K562 (cell line): ENCODE results near the gene WDR91. TPM values are rescaled to one million over a fixed set of nuclear protein-coding genes. Genes with fewer than 3 reads are reported as not detected.

ENCODE experiments used
- ATAC-seq: fragments of 200-7000 bp; cut with Tn5 transposase; 3 replicates; pipeline ENCODE4 v1.9.1; 2020; ENCODE audit warnings: moderate library complexity
- BruUV-seq: library from RNA; stranded (reverse); fragments of 400-500 nt; replicated peaks from 2 replicates; lab custom pipeline; 2021; lab: Mats Ljungman, UMichigan
- CTCF ChIA-PET: fragments of 300-600 bp; formaldehyde crosslinking; extraction: SDS; loops from one replicate; lab custom pipeline; 2021; ENCODE audit warnings: low intra/inter-chr PET ratio; lab: Yijun Ruan, JAX
- POLR2A ChIA-PET: fragments of 300-600, 350-650 bp; sonication (Branson Sonifier 250); formaldehyde crosslinking; extraction: SDS; loops from one replicate; lab custom pipeline; 2021; ENCODE audit warnings: antibody characterized with exemption, inconsistent platforms; lab: Yijun Ruan, JAX
- DNase-seq, 4 experiments: peaks; one replicate each; pipeline versions ENCODE4 v3.0.0 to v3.0.0-alpha.2; 2011 to 2018; ENCODE audit warnings: low spot score in 3 of 4, mixed read lengths in 3 of 4; ENCODE audit errors: extremely low read depth in 1 of 4
- FAIRE-seq: peaks from 2 replicates; lab custom pipeline; 2011; peaks lifted over from hg19 to GRCh38; lab: Jason Lieb, UNC
- H2AFZ ChIP-seq: 2 replicates; pipeline ENCODE4 v1.6.0; 2011; ENCODE audit warnings: low read depth, low read length, control low read depth, inconsistent platforms
- H3K27ac ChIP-seq: fragments of 200-600 bp; 3 replicates; pipeline ENCODE4 v1.8.0; 2011; ENCODE audit warnings: low read depth, mild to moderate bottlenecking, control low read depth, inconsistent platforms, low read length, moderate library complexity, mixed read lengths; ENCODE audit errors: extremely low read depth
- H3K27me3 ChIP-seq, 2 experiments: fragments of 300-600 bp in 1 of 2; 2 replicates in 1 of 2; 3 replicates in 1 of 2; pipeline versions ENCODE4 v1.6.0 to v1.8.0; 2011; ENCODE audit warnings: inconsistent platforms in 2 of 2, low read length in 2 of 2, mild to moderate bottlenecking in 1 of 2, mixed read lengths in 1 of 2, moderate library complexity in 1 of 2; ENCODE audit not compliant: control insufficient read depth in 2 of 2, insufficient read depth in 2 of 2
- H3K36me3 ChIP-seq: fragments of 300-600 bp; 3 replicates; pipeline ENCODE4 v1.8.0; 2011; ENCODE audit warnings: mild to moderate bottlenecking, low read length, inconsistent platforms; ENCODE audit not compliant: control insufficient read depth, insufficient read depth
- H3K4me1 ChIP-seq, 2 experiments: fragments of 200-600 bp in 1 of 2; replicated peaks in 1 of 2; 2 replicates in 1 of 2; 3 replicates in 1 of 2; pipeline versions ENCODE4 v1.5.1 to v1.8.0; 2011; ENCODE audit warnings: inconsistent platforms in 2 of 2, low read length in 2 of 2, mild to moderate bottlenecking in 1 of 2, mixed read lengths in 1 of 2, moderate library complexity in 1 of 2; ENCODE audit not compliant: control insufficient read depth in 2 of 2, insufficient read depth in 2 of 2
- H3K4me2 ChIP-seq: 2 replicates; pipeline ENCODE4 v1.6.1; 2011; ENCODE audit warnings: low read length, control low read depth, inconsistent platforms, mixed read lengths; ENCODE audit not compliant: insufficient read depth
- H3K4me3 ChIP-seq: fragments of 200-600 bp; sonication (generic), shearing (Covaris generic); 2 replicates; pipeline ENCODE4 v1.5.1; 2016; ENCODE audit warnings: control low read depth, inconsistent platforms
- H3K79me2 ChIP-seq: fragments of 200-600 bp; 3 replicates; pipeline ENCODE4 v1.8.0; 2011; ENCODE audit warnings: low read length, inconsistent platforms; ENCODE audit not compliant: control insufficient read depth, insufficient read depth
- H3K9ac ChIP-seq, 2 experiments: 2 replicates each; pipeline versions ENCODE4 v1.6.0 to v1.6.1; 2011; ENCODE audit warnings: low read depth in 2 of 2, low read length in 2 of 2, control low read depth in 1 of 2, inconsistent platforms in 1 of 2, mild to moderate bottlenecking in 1 of 2, mixed read lengths in 1 of 2; ENCODE audit not compliant: insufficient read depth in 1 of 2
- H3K9me1 ChIP-seq: one replicate; pipeline ENCODE4 v1.6.0; 2011; ENCODE audit warnings: inconsistent platforms, mild to moderate bottlenecking, low read length, moderate library complexity; ENCODE audit not compliant: control insufficient read depth, insufficient read depth
- H3K9me3 ChIP-seq: replicated peaks from 2 replicates; pipeline ENCODE4 v1.5.1; 2011; ENCODE audit warnings: low read depth, low read length, inconsistent platforms; ENCODE audit not compliant: control insufficient read depth, insufficient read depth
- H4K20me1 ChIP-seq: replicated peaks from 2 replicates; pipeline ENCODE4 v1.6.1; 2011; ENCODE audit warnings: low read length, inconsistent platforms, mixed read lengths; ENCODE audit not compliant: control insufficient read depth, insufficient read depth
- C11orf30 ChIP-seq: fragments of 450-650 bp; IDR thresholded peaks from 2 replicates; pipeline ENCODE4 v1.6.1; 2016; ENCODE audit warnings: low read depth, mild to moderate bottlenecking
- LCOR ChIP-seq: sonication (generic); formaldehyde crosslinking; IDR thresholded peaks from 2 replicates; pipeline ENCODE4 v1.8.0; 2022; ENCODE audit warnings: mild to moderate bottlenecking, missing genetic modification reagents
- MAFG ChIP-seq: fragments of 450-650 bp; conservative IDR thresholded peaks from 2 replicates; pipeline ENCODE4 v1.6.1; 2016; ENCODE audit warnings: missing genetic modification characterization, missing compliant biosample characterization
- NFE2 ChIP-seq: IDR thresholded peaks from 2 replicates; pipeline ENCODE4 v1.6.1; 2014; ENCODE audit warnings: antibody characterized with exemption, low read depth
- TGIF2 ChIP-seq: sonication (generic); formaldehyde crosslinking; IDR thresholded peaks from 2 replicates; pipeline ENCODE4 v1.8.1; 2022; ENCODE audit warnings: mild to moderate bottlenecking, missing genetic modification reagents, moderate library complexity
- TRIM24 ChIP-seq, 2 experiments: fragments of 450-650 bp; IDR thresholded peaks; 2 replicates each; pipeline ENCODE4 v1.6.1; 2016
- ZNF316 ChIP-seq: fragments of 450-650 bp; IDR thresholded peaks from 2 replicates; pipeline ENCODE4 v1.6.1; 2016
- WGBS: fragments of 100-300 bp; shearing (Covaris generic); methylation state at CpG from one replicate; pipeline ENCODE4 v1.1.6; 2016; ENCODE audit warnings: low coverage, mixed read lengths; ENCODE audit not compliant: insufficient coverage; ENCODE audit errors: missing lambda C conversion rate; 5-methylcytosine and 5-hydroxymethylcytosine counted together
- in situ Hi-C: fragments of 300-500 bp; cut with MboI; formaldehyde crosslinking; loops from 4 replicates; pipeline ENCODE4 v1.15.0; 2018; ENCODE audit warnings: inconsistent platforms, mixed read lengths
- intact Hi-C: fragments of 100-400 bp; cut with micrococcal nuclease; formaldehyde crosslinking; loops from 2 replicates; pipeline ENCODE4 v1.14.2; 2022
- polyA plus RNA-seq, 8 experiments: library from polyadenylated mRNA; depleted of rRNA in 4 of 8; stranded (reverse) in 5 of 8; unstranded in 3 of 8; fragments of >200 nt; fragmentation: Nextera tagmentation in 2 of 8; fragmentation: Illumina TruSeq in 1 of 8; extraction: Ambion mirVana in 2 of 8; extraction: Trizol in 1 of 8; gene quantifications; 2 replicates each; pipeline versions ENCODE4 v1.2.1 to v1.2.3, GENCODE V29; 2011 to 2014; ENCODE audit warnings: inconsistent platforms in 1 of 8, missing spikeins in 1 of 8
- total RNA-seq, 7 experiments: library from RNA; depleted of rRNA in 6 of 7; stranded (reverse); fragments of >200 nt in 6 of 7; fragmentation: Illumina TruSeq in 2 of 7; extraction: Trizol in 2 of 7; gene quantifications; 2 replicates each; pipeline versions ENCODE4 v1.2.1 to v1.2.3, GENCODE V29; 2011 to 2021; ENCODE audit warnings: low replicate concordance in 1 of 7

WDR91 gene
- total and polyA plus RNA-seq, 9 of the 15 experiments (the other 6 are each of a cell fraction or from before 2014, with no cell fraction given) = 1.9 to 18.2 (median 9.8) TPM

DNA sequence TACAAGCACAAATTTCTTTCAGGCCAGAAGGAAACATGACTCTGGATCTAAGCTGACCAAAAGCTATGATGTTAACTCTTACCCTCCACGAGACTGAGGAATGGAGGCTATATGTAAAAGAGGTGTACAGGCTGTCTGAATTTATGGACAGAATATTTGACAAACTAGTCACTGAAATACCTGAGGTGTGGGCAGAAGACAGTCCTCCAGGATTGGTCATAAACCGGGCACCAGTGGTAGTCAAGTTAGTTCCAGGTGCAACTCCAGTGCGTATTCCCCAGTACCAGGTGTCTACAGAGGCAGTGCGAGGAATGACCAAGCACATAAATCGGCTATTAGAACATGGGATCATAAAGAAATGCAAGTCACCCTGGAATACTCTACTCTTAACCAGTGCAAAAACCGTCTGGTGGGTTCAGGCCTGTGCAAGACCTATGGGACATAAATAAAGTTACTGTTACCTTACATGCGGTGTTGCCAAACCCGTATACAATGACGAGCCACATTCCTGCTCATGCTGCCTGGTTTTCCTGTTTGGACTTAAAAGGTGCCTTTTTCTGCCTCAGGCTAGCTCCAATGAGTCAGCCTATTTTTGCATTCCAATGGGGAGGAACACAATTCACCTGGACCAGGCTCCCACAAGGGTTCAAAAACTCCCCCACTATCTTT lies 34.2 kb downstream of the WDR91 start:
- Histone ChIP-seq H3K36me3 (no peaks in the 10 kb centered on the region), H3K27ac (no peak overlapping the region), H4K20me1 (no peaks in the 10 kb centered on the region), H3K9me1 (no peaks in the 10 kb centered on the region), H3K79me2 (no peaks in the 10 kb centered on the region), H2AFZ (peak overlapping the region; percentile 23; the same call in 1 of the 2 replicates), H3K9ac (no peak overlapping the region), H3K27me3 (no peaks in the 10 kb centered on the region), H3K4me2 (no peak overlapping the region), H3K4me3 (no peak overlapping the region), H3K9me3 (peaks cover 15% of the 10 kb centered on the region), H3K4me1 (peaks cover 0 to 3% of the 10 kb centered on the region in 2 experiments; a peak in 2 of 5 replicates)
- ChIA-PET CTCF (no interaction called here), POLR2A (interaction anchor here (0.8 kb wide), 1 partner anchor 58 kb away, joined by 3 read pairs; no protein-coding TSS in a partner anchor)
- no peak for FAIRE-seq
- no TSS peak for BruUV-seq
- intact Hi-C loops = loop anchor here (10.0 kb wide), 1 partner anchor 302 kb away; no protein-coding TSS in a partner anchor
- no peak for DNase-seq
- peak; percentile 54 for ATAC-seq
- WGBS = 27% methylated on average over 9 of the region's 9 CpGs
- peak; percentile 87 for TF ChIP-seq ZNF316
- TF ChIP-seq TGIF2 (CRISPR knock-in tag) = no peak
- TF ChIP-seq NFE2 = peak; percentile 61; the same call in 1 of the 2 replicates
- peak; percentile 67 for TF ChIP-seq MAFG (tag)
- TF ChIP-seq TRIM24 (IDR thresholded peaks at IDR 0.05) = 0 out of 4 replicates have a peak, but pooled peaks of 1 of the 2 experiments have one; percentile 5
- TF ChIP-seq LCOR (CRISPR knock-in tag) = no peak
- TF ChIP-seq C11orf30 = peak; percentile 74
- in situ Hi-C loops = no loop called here
